Lung (tissue), 12 donors: ENCODE results near the gene ATG3. TPM values are rescaled to one million over a fixed set of nuclear protein-coding genes. Genes with fewer than 3 reads are reported as not detected.
"Not testable (repeated sequence)": the region's sequence is repeated elsewhere in the genome, so short reads cannot be mapped to it uniquely, and the experiment has no call there.

ENCODE experiments used
- ATAC-seq: fragments of 200-7000 bp; cut with Tn5 transposase; one replicate; pipeline ENCODE4 v1.9.1; 2020; ENCODE audit warnings: moderate number of reproducible peaks; ENCODE audit not compliant: insufficient read depth, low FRiP score
- DNase-seq, 3 donors: peaks; one replicate each; pipeline ENCODE4 v3.0.0-alpha.2; 2013 to 2017
- H3K27ac ChIP-seq, 2 donors: one replicate each; pipeline ENCODE4 v1.5.1; 2013; ENCODE audit warnings: mild to moderate bottlenecking in 2 of 2, moderate library complexity in 2 of 2, control low read depth in 1 of 2, inconsistent platforms in 1 of 2, low read depth in 1 of 2, low read length in 1 of 2
- H3K27me3 ChIP-seq, 3 donors: one replicate each; pipeline ENCODE4 v1.5.1; 2013; ENCODE audit warnings: low read length in 2 of 3; ENCODE audit not compliant: control insufficient read depth in 3 of 3, insufficient read depth in 3 of 3
- H3K36me3 ChIP-seq, 4 donors: one replicate each; pipeline ENCODE4 v1.5.1; 2013; ENCODE audit warnings: low read length in 4 of 4, mild to moderate bottlenecking in 1 of 4, moderate library complexity in 1 of 4; ENCODE audit not compliant: control insufficient read depth in 4 of 4, insufficient read depth in 4 of 4
- H3K4me1 ChIP-seq, 5 donors: one replicate each; pipeline ENCODE4 v1.5.1; 2013; ENCODE audit warnings: low read length in 5 of 5, mild to moderate bottlenecking in 2 of 5, moderate library complexity in 1 of 5; ENCODE audit not compliant: control insufficient read depth in 5 of 5, insufficient read depth in 5 of 5
- H3K4me3 ChIP-seq: one replicate; pipeline ENCODE4 v1.5.1; 2013; ENCODE audit warnings: mild to moderate bottlenecking, control low read depth, moderate library complexity
- H3K9ac ChIP-seq, 2 donors: one replicate each; pipeline ENCODE4 v1.5.1; 2013; ENCODE audit warnings: low read length in 2 of 2, control low read depth in 1 of 2; ENCODE audit not compliant: insufficient read depth in 1 of 2
- H3K9me3 ChIP-seq, 4 donors: one replicate each; pipeline ENCODE4 v1.5.1; 2013; ENCODE audit warnings: low read length in 3 of 4, mild to moderate bottlenecking in 1 of 4, moderate library complexity in 1 of 4; ENCODE audit not compliant: control insufficient read depth in 4 of 4, insufficient read depth in 3 of 4
- WGBS, 2 donors: extraction: QIAGEN DNeasy Blood & Tissue Kit; methylation state at CpG; one replicate each; pipeline ENCODE4 v1.1.7; 2013; 5-methylcytosine and 5-hydroxymethylcytosine counted together
- polyA plus RNA-seq, 2 donors: library from polyadenylated mRNA; stranded (reverse); fragments of 200-250 nt; gene quantifications; one replicate each; pipeline ENCODE4 v1.2.1, GENCODE V29; 2013
- total RNA-seq, 2 donors: library from RNA; depleted of rRNA in 1 of 2; stranded (reverse); fragments of >200 nt in 1 of 2; gene quantifications; one replicate each; pipeline ENCODE4 v1.2.1, GENCODE V29; 2014 to 2021
- TF ChIP-seq, protein P1 (sequence below): IDR thresholded peaks from 2 replicates; pipeline ENCODE4 v1.5.1; 2012; ENCODE audit warnings: mild to moderate bottlenecking; ENCODE audit errors: control extremely low read depth, extremely low read depth
- donor health status: control.
- donor health status: control.
- donor health status: Bipolar disorder and iron deficiency.
- donor health status: healthy.
- donor health status: DM: yes; HTN: yes; CAD: no.

ATG3 gene
- total and polyA plus RNA-seq, 4 donors, result 29.4 to 80.9 (median 49.1) TPM

DNA sequence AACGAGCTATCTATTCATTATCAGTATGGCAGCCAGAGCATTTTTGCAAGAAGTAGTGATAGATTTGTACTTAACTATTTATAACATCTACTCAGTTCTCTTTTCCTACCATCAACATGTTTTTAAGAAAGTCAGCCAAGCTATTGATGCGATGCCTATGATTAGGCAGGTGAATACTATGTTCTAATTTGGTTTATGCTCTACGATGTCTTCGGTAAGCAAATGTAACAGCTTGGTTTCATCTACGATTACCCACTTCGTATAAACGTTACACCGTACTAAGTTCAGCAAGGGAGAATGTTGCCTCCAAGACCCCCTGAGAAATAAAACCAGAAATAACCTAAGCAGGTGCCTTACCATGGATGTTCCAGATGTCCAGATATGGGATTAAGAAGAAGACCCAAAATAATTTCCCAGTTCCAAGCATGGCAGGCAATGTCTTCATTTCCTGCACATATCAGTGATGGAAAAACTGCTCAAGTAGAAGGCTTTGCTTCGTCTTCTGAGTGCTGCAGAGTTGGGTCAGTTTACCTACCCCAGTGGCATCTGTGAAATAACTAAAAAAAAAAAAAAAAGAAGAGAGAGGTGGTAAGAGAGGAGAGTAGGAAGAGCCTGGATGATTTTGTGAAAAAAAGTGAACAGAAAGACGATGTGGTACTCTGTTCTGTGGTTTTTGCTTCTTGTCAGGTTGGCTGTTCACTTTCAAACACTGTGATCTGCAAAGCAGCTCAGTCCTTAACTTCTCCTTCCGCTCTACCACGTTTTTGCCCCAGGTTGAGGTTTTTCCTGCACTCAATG lies 62.6 kb downstream of the ATG3 start, which contains the start of gene BTLA:
TSS of gene BTLA (minus strand) at position 559 of the 798 bp plus-strand sequence. CDS start at position 445, 114 bp downstream.
- WGBS, 2 donors, result 78% methylated on average over 12 of the region's 12 CpGs
- no peaks in the 10 kb centered on the region for H3K27me3 ChIP-seq
- no peak within 1 kb of the TSS for H3K27ac ChIP-seq
- no peak for ATAC-seq
- no peaks in the 10 kb centered on the region for H3K4me1 ChIP-seq
- DNase-seq, result no peak
- H3K36me3 ChIP-seq, result no peaks in the 10 kb centered on the region
- no peak within 1 kb of the TSS for H3K9ac ChIP-seq
- TF ChIP-seq, protein P1, sequence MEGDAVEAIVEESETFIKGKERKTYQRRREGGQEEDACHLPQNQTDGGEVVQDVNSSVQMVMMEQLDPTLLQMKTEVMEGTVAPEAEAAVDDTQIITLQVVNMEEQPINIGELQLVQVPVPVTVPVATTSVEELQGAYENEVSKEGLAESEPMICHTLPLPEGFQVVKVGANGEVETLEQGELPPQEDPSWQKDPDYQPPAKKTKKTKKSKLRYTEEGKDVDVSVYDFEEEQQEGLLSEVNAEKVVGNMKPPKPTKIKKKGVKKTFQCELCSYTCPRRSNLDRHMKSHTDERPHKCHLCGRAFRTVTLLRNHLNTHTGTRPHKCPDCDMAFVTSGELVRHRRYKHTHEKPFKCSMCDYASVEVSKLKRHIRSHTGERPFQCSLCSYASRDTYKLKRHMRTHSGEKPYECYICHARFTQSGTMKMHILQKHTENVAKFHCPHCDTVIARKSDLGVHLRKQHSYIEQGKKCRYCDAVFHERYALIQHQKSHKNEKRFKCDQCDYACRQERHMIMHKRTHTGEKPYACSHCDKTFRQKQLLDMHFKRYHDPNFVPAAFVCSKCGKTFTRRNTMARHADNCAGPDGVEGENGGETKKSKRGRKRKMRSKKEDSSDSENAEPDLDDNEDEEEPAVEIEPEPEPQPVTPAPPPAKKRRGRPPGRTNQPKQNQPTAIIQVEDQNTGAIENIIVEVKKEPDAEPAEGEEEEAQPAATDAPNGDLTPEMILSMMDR, result no peak
- no peaks in the 10 kb centered on the region for H3K9me3 ChIP-seq
- H3K4me3 ChIP-seq, result no peak within 1 kb of the TSS

DNA sequence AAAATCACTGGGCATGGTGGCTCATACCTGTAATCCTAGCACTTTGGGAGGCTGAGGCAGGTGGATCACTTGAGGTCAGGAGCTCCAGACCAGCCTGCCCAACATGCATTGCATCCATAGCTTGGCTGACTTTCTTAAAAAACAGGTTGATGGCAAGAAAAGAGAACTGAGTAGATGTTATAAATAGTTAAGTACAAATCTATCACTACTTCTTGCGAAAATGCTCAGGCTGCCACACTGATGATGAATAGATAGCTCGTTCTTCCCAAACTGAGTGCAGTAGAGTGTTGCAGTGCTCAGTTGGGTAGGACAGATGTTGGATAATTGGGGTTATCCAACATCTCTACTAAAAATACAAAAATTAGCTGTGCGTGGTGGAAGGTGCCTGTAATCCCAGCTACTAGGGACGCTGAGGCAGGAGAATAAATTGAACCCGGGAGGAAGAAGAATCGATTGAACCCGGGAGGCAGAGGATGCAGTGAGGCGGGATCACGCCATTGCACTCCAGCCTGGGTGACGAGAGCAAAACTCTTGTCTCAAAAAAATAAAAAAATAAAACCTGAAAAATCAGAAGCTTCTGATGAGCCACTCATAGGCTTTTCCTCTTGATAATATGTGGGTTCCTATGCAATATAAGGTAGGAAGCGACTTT lies 63.7 kb downstream of the ATG3 start:
- no peaks in the 10 kb centered on the region for H3K4me1 ChIP-seq
- no peaks in the 10 kb centered on the region for H3K27me3 ChIP-seq
- no peak overlapping the region for H3K27ac ChIP-seq
- DNase-seq, result no peak
- no peak for ATAC-seq
- no peaks in the 10 kb centered on the region for H3K9me3 ChIP-seq
- H3K9ac ChIP-seq, result no peak overlapping the region
- H3K4me3 ChIP-seq, result no peak overlapping the region
- WGBS, 2 donors, result 84 to 91% methylated on average over 11 of the region's 11 CpGs
- H3K36me3 ChIP-seq, result no peaks in the 10 kb centered on the region
- TF ChIP-seq, protein P1, result no peak

DNA sequence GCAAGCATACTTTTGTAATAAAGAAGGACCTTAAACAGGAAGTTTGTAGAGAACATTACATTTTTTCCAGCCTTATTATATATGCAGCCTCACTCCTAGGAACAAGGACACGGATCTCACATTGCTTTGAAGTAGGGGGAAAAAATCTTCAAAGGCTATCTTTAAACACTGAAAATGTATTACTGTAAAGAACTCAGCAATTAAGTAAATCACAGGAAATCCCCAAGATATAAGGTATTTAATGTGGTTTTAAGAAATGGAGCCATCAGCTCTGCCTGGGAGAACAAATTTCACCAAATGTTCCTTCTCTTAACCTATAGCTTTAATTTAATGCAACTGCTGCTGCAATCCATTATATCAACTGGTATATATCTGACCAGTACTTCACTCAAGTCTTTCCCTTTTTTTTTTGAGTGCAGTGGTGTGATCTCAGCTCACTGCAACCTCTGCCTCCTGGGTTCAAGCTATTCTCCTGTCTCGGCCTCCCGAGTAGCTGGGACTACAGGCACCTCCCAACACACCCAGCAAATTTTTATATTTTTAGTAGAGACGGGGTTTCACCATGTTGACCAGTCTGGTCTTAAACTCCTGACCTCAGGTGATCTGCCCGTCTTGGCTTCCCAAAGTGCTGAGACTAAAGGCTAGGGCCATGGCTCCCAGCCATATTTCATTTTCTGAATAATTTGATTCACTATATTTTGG lies 65.2 kb downstream of the ATG3 start:
- Histone ChIP-seq H3K27me3 (no peaks in the 10 kb centered on the region), H3K27ac (no peak overlapping the region), H3K9me3 (no peaks in the 10 kb centered on the region), H3K36me3 (no peaks in the 10 kb centered on the region), H3K4me1 (no peaks in the 10 kb centered on the region), H3K4me3 (no peak overlapping the region), H3K9ac (no peak overlapping the region)
- ATAC-seq, result no peak
- 84 to 89% methylated on average over 5 of the region's 5 CpGs for WGBS, 2 donors
- DNase-seq, result no peak
- TF ChIP-seq, protein P1, result no peak

DNA sequence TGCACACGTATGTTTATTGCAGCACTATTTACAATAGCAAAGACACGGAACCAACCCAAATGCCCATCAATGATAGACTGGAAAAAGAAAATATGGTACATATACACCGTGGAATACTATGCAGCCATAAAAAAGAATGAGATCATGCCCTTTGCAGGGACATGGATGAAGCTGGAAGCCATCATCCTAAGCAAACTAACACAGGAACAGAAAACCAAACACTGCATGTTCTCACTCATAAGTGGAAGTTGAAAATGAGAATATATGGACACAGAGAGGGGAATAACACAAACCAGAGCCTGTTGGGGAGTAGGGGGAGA lies 67.4 kb downstream of the ATG3 start:
- not testable (repeated sequence) for H3K9me3 ChIP-seq, H3K4me1 ChIP-seq, H3K9ac ChIP-seq, H3K27me3 ChIP-seq, H3K27ac ChIP-seq, ATAC-seq, H3K4me3 ChIP-seq, H3K36me3 ChIP-seq, DNase-seq
- WGBS, 2 donors, result 96% methylated on average over 3 of the region's 3 CpGs
